Sciatic nerve (tissue), 2 donors: ENCODE results near the gene JDP2. TPM values are rescaled to one million over a fixed set of nuclear protein-coding genes. Genes with fewer than 3 reads are reported as not detected.

Source experiments
- ATAC-seq: fragments of 200-7000 bp; cut with Tn5 transposase; one replicate; pipeline ENCODE4 v1.9.1; 2020; ENCODE audit warnings: mild to moderate bottlenecking, moderate library complexity
- DNase-seq: peaks from one replicate; pipeline ENCODE4 v3.0.0-alpha.2; 2020; ENCODE audit warnings: low spot score
- intact Hi-C: fragments of 100-400 bp; cut with DNase I; formaldehyde crosslinking; loops from one replicate; pipeline ENCODE4 v1.14.2; 2022
- total RNA-seq: library from RNA; stranded (reverse); fragmentation: NEBNext Ultra II Directional; extraction: Animal tissue kit (Norgen Biotek cat#: 25700); gene quantifications from one replicate; pipeline ENCODE4 v1.2.1, GENCODE V29; 2021
- donor health status: DM: no; HTN: no; CAD: no.
- donor health status: DM: no; HTN: no; CAD: no.

Gene JDP2
- total RNA-seq, 1 donor from 2014 or later: 59.7 TPM

GRCh38 chr14:75522224-75522982 is 94.6 kb downstream of the JDP2 start, which contains the start of gene BATF:
TSS of gene BATF (plus strand) at chr14:75522469. CDS start at chr14:75522683, 214 bp downstream.
- peak; percentile 67 for ATAC-seq
- intact Hi-C loops: no loop called here

GRCh38 chr14:75522983-75523318 is 95.1 kb downstream of the JDP2 start:
- intact Hi-C loops: no loop called here
- ATAC-seq (no peak), DNase-seq (no peak)

More at GRCh38 chr14:75522224-75522982, 94.6 kb downstream of the JDP2 start, which contains the start of gene BATF:
- DNase-seq: no peak

Other genes with a start within 250 kb of the JDP2 start
- gene FOS, start 149.2 kb upstream of the JDP2 start, total RNA-seq: 209 TPM
- gene BATF, start 94.4 kb downstream of the JDP2 start, total RNA-seq: 1.7 TPM
- 56.4 TPM for gene FLVCR2, start 150.6 kb downstream of the JDP2 start, total RNA-seq
- gene ERG28, start 232.9 kb downstream of the JDP2 start, total RNA-seq: 10.1 TPM
- 44.0 TPM for gene TTLL5, start 233.2 kb downstream of the JDP2 start, total RNA-seq